Endodermal cell (in vitro differentiated cells): ENCODE measurements around the gene MACROD2. TPM values are rescaled to one million over a fixed set of nuclear protein-coding genes. Genes with fewer than 3 reads are reported as not detected.

Source experiments
- DNase-seq: peaks from one replicate; pipeline ENCODE4 v3.0.0-alpha.2; 2017
- H3K27ac ChIP-seq: 2 replicates; pipeline ENCODE4 v1.5.1; 2013; ENCODE audit warnings: mild to moderate bottlenecking, low read depth, low read length, moderate library complexity
- H3K27me3 ChIP-seq: 2 replicates; pipeline ENCODE4 v1.6.1; 2013; ENCODE audit warnings: mild to moderate bottlenecking, low read length, moderate library complexity; ENCODE audit not compliant: insufficient read depth, control insufficient read depth, poor library complexity, severe bottlenecking
- H3K36me3 ChIP-seq: 2 replicates; pipeline ENCODE4 v1.7.0; 2013; ENCODE audit warnings: mild to moderate bottlenecking, low read length, moderate library complexity; ENCODE audit not compliant: control insufficient read depth, insufficient read depth
- H3K4me1 ChIP-seq: one replicate; pipeline ENCODE4 v1.7.0; 2013; ENCODE audit warnings: low read length; ENCODE audit not compliant: control insufficient read depth, insufficient read depth
- H3K4me3 ChIP-seq: 2 replicates; pipeline ENCODE4 v1.5.1; 2013; ENCODE audit warnings: mild to moderate bottlenecking, low read length, moderate library complexity
- H3K9ac ChIP-seq: 2 replicates; pipeline ENCODE4 v1.6.1; 2013; ENCODE audit warnings: mild to moderate bottlenecking, low read length, moderate library complexity; ENCODE audit not compliant: poor library complexity, severe bottlenecking; ENCODE audit errors: extremely low read depth
- H3K9me3 ChIP-seq: 2 replicates; pipeline ENCODE4 v1.6.1; 2013; ENCODE audit warnings: mild to moderate bottlenecking, low read length, moderate library complexity; ENCODE audit not compliant: control insufficient read depth
- H3K27ac Mint-ChIP-seq: 2 replicates; pipeline ENCODE4 v1.8.0; 2020; ENCODE audit warnings: mixed read lengths
- H3K27me3 Mint-ChIP-seq: 2 replicates; pipeline ENCODE4 v1.8.0; 2021; ENCODE audit warnings: mild to moderate bottlenecking, mixed read lengths; ENCODE audit not compliant: insufficient read depth
- H3K36me3 Mint-ChIP-seq: 2 replicates; pipeline ENCODE4 v1.8.0; 2020; ENCODE audit warnings: low read depth, mixed read lengths
- H3K4me1 Mint-ChIP-seq: 2 replicates; pipeline ENCODE4 v1.8.0; 2020; ENCODE audit warnings: mixed read lengths
- H3K4me3 Mint-ChIP-seq: 2 replicates; pipeline ENCODE4 v1.8.0; 2020; ENCODE audit warnings: mild to moderate bottlenecking, moderate library complexity, mixed read lengths
- H3K9me3 Mint-ChIP-seq: 2 replicates; pipeline ENCODE4 v1.8.0; 2020; ENCODE audit warnings: mild to moderate bottlenecking, mixed read lengths
- CTCF ChIP-seq: fragments of 200-600 bp; sonication (generic); conservative IDR thresholded peaks from 2 replicates; pipeline ENCODE4 v1.5.0; 2021; ENCODE audit warnings: antibody characterized with exemption, mild to moderate bottlenecking
- WGBS, 2 experiments: methylation state at CpG; one replicate each; pipeline versions ENCODE4 v1.1.5 to v1.1.7; 2013; ENCODE audit warnings: missing lambda C conversion rate in 2 of 2, mixed read lengths in 1 of 2; ENCODE audit not compliant: insufficient coverage in 1 of 2, insufficient read length in 1 of 2; 5-methylcytosine and 5-hydroxymethylcytosine counted together
- total RNA-seq, 2 donors: library from RNA; stranded (reverse); fragmentation: NEBNext Ultra II Directional in 1 of 2; extraction: Animal tissue kit (Norgen Biotek cat#: 25700) in 1 of 2; gene quantifications; 2 replicates in 1 of 2; 3 replicates in 1 of 2; pipeline ENCODE4 v1.2.1, GENCODE V29; 2021

Gene MACROD2
- total RNA-seq, 2 donors from 2014 or later = 2.3 to 4.8 TPM

- Mint-ChIP-seq H3K4me3 (no peak overlapping the region), H3K4me1 (peaks cover 8% of the 10 kb centered on the region), H3K27me3 (peaks cover 2% of the 10 kb centered on the region), H3K9me3 (no peaks in the 10 kb centered on the region), H3K36me3 (no peaks in the 10 kb centered on the region), H3K27ac (no peak overlapping the region)
- H3K4me3 ChIP-seq = no peak overlapping the region
- H3K9ac ChIP-seq = no peak overlapping the region
- H3K27ac ChIP-seq = no peak overlapping the region
- 99% methylated on average over 5 of the region's 7 CpGs; no CpG with 5 or more reads in 1 of the 2 experiments for WGBS, 2 experiments
- DNase-seq = no peak
- no peak for TF ChIP-seq CTCF
- peaks cover 4% of the 10 kb centered on the region for H3K4me1 ChIP-seq
- H3K36me3 ChIP-seq = no peaks in the 10 kb centered on the region
- H3K9me3 ChIP-seq = no peaks in the 10 kb centered on the region
- no peaks in the 10 kb centered on the region for H3K27me3 ChIP-seq
Observed at GRCh38 chr20:15655295-15655874, 1660.1 kb downstream of the MACROD2 start.

GRCh38 chr20:15656124-15656523 lies 1660.8 kb downstream of the MACROD2 start:
- Mint-ChIP-seq H3K27me3 (peaks cover 2% of the 10 kb centered on the region), H3K27ac (no peak overlapping the region), H3K4me3 (no peak overlapping the region), H3K4me1 (peaks cover 12% of the 10 kb centered on the region), H3K9me3 (no peaks in the 10 kb centered on the region), H3K36me3 (no peaks in the 10 kb centered on the region)
- Histone ChIP-seq H3K9ac (no peak overlapping the region), H3K4me1 (peaks cover 4% of the 10 kb centered on the region), H3K36me3 (no peaks in the 10 kb centered on the region), H3K27ac (no peak overlapping the region), H3K4me3 (no peak overlapping the region), H3K27me3 (no peaks in the 10 kb centered on the region), H3K9me3 (no peaks in the 10 kb centered on the region)
- TF ChIP-seq CTCF = no peak
- DNase-seq = no peak
- 89 to 100% methylated on average over 1 to 2 of the region's 2 CpGs for WGBS, 2 experiments

GRCh38 chr20:15658295-15658694 lies 1663.0 kb downstream of the MACROD2 start:
- no peak for DNase-seq
- no peaks in the 10 kb centered on the region for H3K36me3 Mint-ChIP-seq
- H3K4me1 Mint-ChIP-seq = peaks cover 12% of the 10 kb centered on the region
- H3K27me3 Mint-ChIP-seq = no peaks in the 10 kb centered on the region
- Histone ChIP-seq H3K36me3 (no peaks in the 10 kb centered on the region), H3K4me1 (peaks cover 4% of the 10 kb centered on the region), H3K9ac (no peak overlapping the region), H3K9me3 (no peaks in the 10 kb centered on the region), H3K27me3 (no peaks in the 10 kb centered on the region), H3K4me3 (no peak overlapping the region), H3K27ac (no peak overlapping the region)
- H3K4me3 Mint-ChIP-seq = no peak overlapping the region
- no peaks in the 10 kb centered on the region for H3K9me3 Mint-ChIP-seq
- H3K27ac Mint-ChIP-seq = no peak overlapping the region
- TF ChIP-seq CTCF = no peak
- WGBS, 2 experiments = 53 to 74% methylated on average over 4 to 5 of the region's 5 CpGs
